HG02884 (cell line): ENCODE data around the gene LATS1.
"Not testable (repeated sequence)": the region's sequence is repeated elsewhere in the genome, so short reads cannot be mapped to it uniquely, and the experiment has no call there.

Source experiments
- ATAC-seq: cut with Tn5 transposase; IDR thresholded peaks from one replicate; pipeline ENCODE4 v1.9.1; 2021; ENCODE audit warnings: mild to moderate bottlenecking, moderate library complexity; ENCODE audit not compliant: unreplicated experiment

The LATS1 gene

GRCh38 chr6:149728499-149729234 lies 10.8 kb upstream of the LATS1 start:
- no peak for ATAC-seq

- ATAC-seq, result no peak
Measured at GRCh38 chr6:149727793-149728498, 10.0 kb upstream of the LATS1 start.

GRCh38 chr6:149725785-149726184 lies 7.9 kb upstream of the LATS1 start:
- no peak for ATAC-seq

GRCh38 chr6:149723771-149724417 lies 6.0 kb upstream of the LATS1 start:
- peak; percentile 50 for ATAC-seq

- ATAC-seq, result no peak
Measured at GRCh38 chr6:149723262-149723661, 5.4 kb upstream of the LATS1 start.

GRCh38 chr6:149719531-149719930 lies 1.6 kb upstream of the LATS1 start:
- no peak for ATAC-seq

- ATAC-seq, result no peak
Measured at GRCh38 chr6:149717255-149717587, 680 bp downstream of the LATS1 start.

- no peak for ATAC-seq
Measured at GRCh38 chr6:149716181-149716963, 1.5 kb downstream of the LATS1 start.

- ATAC-seq, result no peak
Measured at GRCh38 chr6:149714442-149714841, 3.5 kb downstream of the LATS1 start.

- no peak for ATAC-seq
Measured at GRCh38 chr6:149711711-149712110, 6.2 kb downstream of the LATS1 start.

GRCh38 chr6:149701714-149702113 lies 16.2 kb downstream of the LATS1 start:
- no peak for ATAC-seq

- ATAC-seq, result no peak
Measured at GRCh38 chr6:149699150-149699549, 18.8 kb downstream of the LATS1 start.

GRCh38 chr6:149698175-149698574 lies 19.7 kb downstream of the LATS1 start:
- ATAC-seq, result no peak

GRCh38 chr6:149696901-149697300 lies 21.0 kb downstream of the LATS1 start:
- ATAC-seq, result no peak

GRCh38 chr6:149694921-149695320 lies 23.0 kb downstream of the LATS1 start:
- ATAC-seq, result no peak

- no peak for ATAC-seq
Measured at GRCh38 chr6:149691201-149691600, 26.7 kb downstream of the LATS1 start.

GRCh38 chr6:149686230-149686629 lies 31.7 kb downstream of the LATS1 start:
- no peak for ATAC-seq

GRCh38 chr6:149683256-149683859 lies 34.5 kb downstream of the LATS1 start:
- ATAC-seq, result no peak

GRCh38 chr6:149681845-149682244 lies 36.1 kb downstream of the LATS1 start:
- ATAC-seq, result not testable (repeated sequence)

GRCh38 chr6:149681209-149681608 lies 36.7 kb downstream of the LATS1 start:
- ATAC-seq, result no peak

GRCh38 chr6:149680503-149680902 lies 37.4 kb downstream of the LATS1 start:
- peak; percentile 57 for ATAC-seq
